GM12878 (cell line): ENCODE results near the gene CA6. TPM values are rescaled to one million over a fixed set of nuclear protein-coding genes. Genes with fewer than 3 reads are reported as not detected.

Experiments
- ATAC-seq: fragments of 200-7000 bp; cut with Tn5 transposase; 3 replicates; pipeline ENCODE4 v1.9.1; 2020; ENCODE audit warnings: mild to moderate bottlenecking, moderate library complexity
- BruUV-seq: library from RNA; stranded (reverse); fragments of 400-500 nt; replicated peaks from 2 replicates; lab custom pipeline; 2021; lab: Mats Ljungman, UMichigan
- CTCF ChIA-PET: fragments of 300-600 bp; sonication (Branson Sonifier 250); formaldehyde crosslinking; extraction: SDS; loops from one replicate; lab custom pipeline; 2021; ENCODE audit warnings: inconsistent platforms; lab: Yijun Ruan, JAX
- POLR2A ChIA-PET: fragments of 350-600 bp; formaldehyde crosslinking; extraction: SDS; loops from one replicate; lab custom pipeline; 2021; ENCODE audit warnings: inconsistent platforms; lab: Charles Lee
- RAD21 ChIA-PET: fragments of 300-600 bp; sonication (Branson Sonifier 250); formaldehyde crosslinking; loops from one replicate; lab custom pipeline; 2023; ENCODE audit warnings: antibody characterized with exemption; ENCODE audit not compliant: unreplicated experiment; lab: Charles Lee
- SMC1A ChIA-PET: fragments of 300-600 bp; sonication (Branson Sonifier 250); formaldehyde crosslinking; loops from one replicate; lab custom pipeline; 2023; ENCODE audit not compliant: unreplicated experiment, uncharacterized antibody; lab: Charles Lee
- DNase-seq: peaks from one replicate; pipeline ENCODE4 v3.0.0-alpha.2; 2011; ENCODE audit warnings: low read depth, low spot score
- FAIRE-seq: peaks from 3 replicates; lab custom pipeline; 2011; peaks lifted over from hg19 to GRCh38; lab: Jason Lieb, UNC
- H2AFZ ChIP-seq: 2 replicates; pipeline ENCODE4 v1.6.0; 2011; ENCODE audit warnings: low read depth, low read length, control low read depth; ENCODE audit not compliant: control insufficient read depth
- H3K27ac ChIP-seq: 2 replicates; pipeline ENCODE4 v1.5.1; 2011; ENCODE audit warnings: control low read depth; ENCODE audit not compliant: control insufficient read depth, insufficient read depth
- H3K27me3 ChIP-seq, 2 experiments: replicated peaks in 1 of 2; 2 replicates each; pipeline versions ENCODE4 v1.6.0 to v1.6.1; 2011; ENCODE audit warnings: low read length in 1 of 2; ENCODE audit not compliant: control insufficient read depth in 2 of 2, insufficient read depth in 2 of 2
- H3K36me3 ChIP-seq, 2 experiments: 2 replicates each; pipeline ENCODE4 v1.5.1; 2011; ENCODE audit warnings: low read length in 1 of 2; ENCODE audit not compliant: control insufficient read depth in 2 of 2, insufficient read depth in 2 of 2
- H3K4me1 ChIP-seq: 2 replicates; pipeline ENCODE4 v1.6.1; 2011; ENCODE audit warnings: mild to moderate bottlenecking, low read length, moderate library complexity, mixed read lengths; ENCODE audit not compliant: control insufficient read depth, insufficient read depth
- H3K4me2 ChIP-seq: 2 replicates; pipeline ENCODE4 v1.6.0; 2011; ENCODE audit warnings: control low read depth; ENCODE audit not compliant: control insufficient read depth, insufficient read depth
- H3K4me3 ChIP-seq: fragments of 200-600 bp; sonication (generic); 2 replicates; pipeline ENCODE4 v1.5.1; 2016
- H3K79me2 ChIP-seq: 2 replicates; pipeline ENCODE4 v1.6.0; 2011; ENCODE audit warnings: low read length; ENCODE audit not compliant: control insufficient read depth, insufficient read depth
- H3K9ac ChIP-seq: 2 replicates; pipeline ENCODE4 v1.8.0; 2011; ENCODE audit warnings: low read length, control low read depth, mixed read lengths; ENCODE audit not compliant: control insufficient read depth, insufficient read depth
- H3K9me3 ChIP-seq: replicated peaks from 3 replicates; pipeline ENCODE4 v1.5.1; 2011; ENCODE audit warnings: mild to moderate bottlenecking, low read length; ENCODE audit not compliant: control insufficient read depth, insufficient read depth
- H4K20me1 ChIP-seq: 2 replicates; pipeline ENCODE4 v1.6.0; 2011; ENCODE audit not compliant: control insufficient read depth, insufficient read depth
- BCL11A ChIP-seq: IDR thresholded peaks from 2 replicates; pipeline ENCODE4 v1.6.1; 2011; ENCODE audit warnings: low read depth, low read length
- BMI1 ChIP-seq: fragments of 450-650 bp; IDR thresholded peaks from 2 replicates; pipeline ENCODE4 v1.6.1; 2016; ENCODE audit warnings: mild to moderate bottlenecking, moderate library complexity, borderline replicate concordance
- CEBPB ChIP-seq, 2 experiments: fragments of 150-350 bp in 1 of 2; IDR thresholded peaks; 2 replicates each; pipeline ENCODE4 v1.6.1; 2012 to 2014; ENCODE audit warnings: low read depth in 2 of 2, low read length in 2 of 2, borderline replicate concordance in 1 of 2, inconsistent platforms in 1 of 2
- IKZF2 ChIP-seq, 2 experiments: fragments of 450-650 bp; IDR thresholded peaks; 2 replicates each; pipeline ENCODE4 v1.6.1; 2017; ENCODE audit warnings: mild to moderate bottlenecking in 2 of 2, moderate library complexity in 2 of 2
- MAX ChIP-seq: IDR thresholded peaks from 2 replicates; pipeline ENCODE4 v1.6.1; 2012; ENCODE audit warnings: low read depth, low read length, improper control_type of control experiment
- NFXL1 ChIP-seq: fragments of 450-650 bp; IDR thresholded peaks from 2 replicates; pipeline ENCODE4 v1.6.1; 2017; ENCODE audit warnings: antibody characterized with exemption, mild to moderate bottlenecking, borderline replicate concordance
- NR2C1 ChIP-seq: fragments of 450-650 bp; IDR thresholded peaks from 2 replicates; pipeline ENCODE4 v1.6.1; 2017; ENCODE audit warnings: antibody characterized with exemption, mild to moderate bottlenecking, moderate library complexity
- PML ChIP-seq: IDR thresholded peaks from 2 replicates; pipeline ENCODE4 v1.6.1; 2012; ENCODE audit warnings: low read length, inconsistent platforms
- RAD21 ChIP-seq: IDR thresholded peaks from 2 replicates; pipeline ENCODE4 v1.6.1; 2011; ENCODE audit warnings: mild to moderate bottlenecking, low read depth, low read length, moderate library complexity; ENCODE audit not compliant: insufficient read depth
- RAD51 ChIP-seq: fragments of 450-650 bp; IDR thresholded peaks from 2 replicates; pipeline ENCODE4 v1.6.1; 2016; ENCODE audit warnings: moderate library complexity, mild to moderate bottlenecking, inconsistent platforms
- TCF7 ChIP-seq: IDR thresholded peaks from 2 replicates; pipeline ENCODE4 v1.6.1; 2014; ENCODE audit warnings: antibody characterized with exemption, borderline replicate concordance
- ZBED1 ChIP-seq: IDR thresholded peaks from 2 replicates; pipeline ENCODE4 v1.6.1; 2016; ENCODE audit warnings: borderline replicate concordance
- ZNF384 ChIP-seq: IDR thresholded peaks from 2 replicates; pipeline ENCODE4 v1.6.1; 2012; ENCODE audit warnings: low read depth, mild to moderate bottlenecking, low read length, improper control_type of control experiment, borderline replicate concordance
- WGBS: methylation state at CpG from one replicate; pipeline ENCODE4 v1.1.6; 2016; ENCODE audit warnings: low lambda C conversion rate; ENCODE audit not compliant: insufficient replicate concordance, insufficient coverage; ENCODE audit errors: missing lambda C conversion rate; 5-methylcytosine and 5-hydroxymethylcytosine counted together
- in situ Hi-C: fragments of 300-500 bp; cut with MboI; formaldehyde crosslinking; loops from 9 replicates; pipeline ENCODE4 v1.14.3; 2018; ENCODE audit warnings: mixed read lengths
- intact Hi-C: fragments of 100-400 bp; cut with micrococcal nuclease; formaldehyde crosslinking; loops from one replicate; pipeline ENCODE4 v1.14.2; 2022; ENCODE audit not compliant: unreplicated experiment
- polyA plus RNA-seq, 11 experiments: library from polyadenylated mRNA; depleted of rRNA in 4 of 11; unstranded in 6 of 11; stranded (reverse) in 5 of 11; fragments of >200 nt; fragmentation: Nextera tagmentation in 4 of 11; fragmentation: Illumina TruSeq in 1 of 11; extraction: Ambion mirVana in 4 of 11; extraction: Trizol in 1 of 11; gene quantifications; 1 replicate in 1 of 11; 2 replicates in 10 of 11; pipeline versions ENCODE4 v1.2.1 to v1.2.3, GENCODE V29; 2011 to 2016; ENCODE audit warnings: inconsistent platforms in 2 of 11, missing spikeins in 2 of 11, low read depth in 1 of 11
- total RNA-seq, 4 experiments: library from RNA; depleted of rRNA in 3 of 4; stranded (reverse); fragments of >200 nt in 3 of 4; fragmentation: Illumina TruSeq in 1 of 4; extraction: Trizol in 1 of 4; gene quantifications; 2 replicates each; pipeline versions ENCODE4 v1.2.1 to v1.2.3, GENCODE V29; 2013 to 2021

Gene CA6
- total and polyA plus RNA-seq, 10 of the 15 experiments (the other 5 are each of a cell fraction or from before 2014, with no cell fraction given), result not detected

- TF ChIP-seq BMI1 (no peak), PML (no peak)
These were observed 22.7 kb upstream of the CA6 start (continued) for GRCh38 chr1:8922962-8923361.

- DNase-seq (no peak), FAIRE-seq (no peak), ATAC-seq (no peak)
- intact Hi-C loops, result no loop called here
- no peak overlapping the region for H3K9ac ChIP-seq
- CTCF ChIA-PET, result interaction anchor here (1.4 kb wide), 1 partner anchor 79 kb away, joined by 4 read pairs; no protein-coding TSS in a partner anchor
- no peaks in the 10 kb centered on the region; the same call in 2 of the 3 replicates for H3K9me3 ChIP-seq
- TF ChIP-seq NFXL1 (no peak), NR2C1 (no peak), ZBED1 (no peak), CEBPB (IDR thresholded peaks at IDR 0.05; ENCODE audit: borderline replicate concordance in 1 of 2, low read depth in 2 of 2, low read length in 2 of 2) (no peak), IKZF2 (IDR thresholded peaks at IDR 0.05) (no peak), RAD51 (no peak), TCF7 (no peak), ZNF384 (no peak), BCL11A (no peak), RAD21 (no peak), MAX (no peak), BMI1 (no peak)
- RAD21 ChIA-PET, result no interaction called here
- POLR2A ChIA-PET, result interaction anchor here (0.5 kb wide), 1 partner anchor 49 kb away, joined by 3 read pairs; no protein-coding TSS in a partner anchor
- BruUV-seq, result no TSS peak
- no peaks in the 10 kb centered on the region; a peak in 2 of 4 replicates for H3K27me3 ChIP-seq
- in situ Hi-C loops, result no loop called here
- H3K4me2 ChIP-seq, result no peak overlapping the region
- H3K27ac ChIP-seq, result no peak overlapping the region
- SMC1A ChIA-PET, result no interaction called here
- no peaks in the 10 kb centered on the region for H3K36me3 ChIP-seq
- H3K4me1 ChIP-seq, result no peaks in the 10 kb centered on the region; the same call in 1 of the 2 replicates
- no peaks in the 10 kb centered on the region for H4K20me1 ChIP-seq
- WGBS, result 0% methylated on average over 2 of the region's 2 CpGs
- no peaks in the 10 kb centered on the region for H3K79me2 ChIP-seq
- H3K4me3 ChIP-seq, result no peak overlapping the region
- H2AFZ ChIP-seq, result no peak overlapping the region
These were observed 20.3 kb upstream of the CA6 start for GRCh38 chr1:8925406-8925805.
